ENCODE results near the gene TCP1. TPM values are rescaled to one million over a fixed set of nuclear protein-coding genes. Genes with fewer than 3 reads are reported as not detected.

Gene TCP1
- total and polyA plus RNA-seq, 2 of the 13 experiments (the other 11 are each of a cell fraction or from before 2014, with no cell fraction given) = 116 to 553 TPM

DNA sequence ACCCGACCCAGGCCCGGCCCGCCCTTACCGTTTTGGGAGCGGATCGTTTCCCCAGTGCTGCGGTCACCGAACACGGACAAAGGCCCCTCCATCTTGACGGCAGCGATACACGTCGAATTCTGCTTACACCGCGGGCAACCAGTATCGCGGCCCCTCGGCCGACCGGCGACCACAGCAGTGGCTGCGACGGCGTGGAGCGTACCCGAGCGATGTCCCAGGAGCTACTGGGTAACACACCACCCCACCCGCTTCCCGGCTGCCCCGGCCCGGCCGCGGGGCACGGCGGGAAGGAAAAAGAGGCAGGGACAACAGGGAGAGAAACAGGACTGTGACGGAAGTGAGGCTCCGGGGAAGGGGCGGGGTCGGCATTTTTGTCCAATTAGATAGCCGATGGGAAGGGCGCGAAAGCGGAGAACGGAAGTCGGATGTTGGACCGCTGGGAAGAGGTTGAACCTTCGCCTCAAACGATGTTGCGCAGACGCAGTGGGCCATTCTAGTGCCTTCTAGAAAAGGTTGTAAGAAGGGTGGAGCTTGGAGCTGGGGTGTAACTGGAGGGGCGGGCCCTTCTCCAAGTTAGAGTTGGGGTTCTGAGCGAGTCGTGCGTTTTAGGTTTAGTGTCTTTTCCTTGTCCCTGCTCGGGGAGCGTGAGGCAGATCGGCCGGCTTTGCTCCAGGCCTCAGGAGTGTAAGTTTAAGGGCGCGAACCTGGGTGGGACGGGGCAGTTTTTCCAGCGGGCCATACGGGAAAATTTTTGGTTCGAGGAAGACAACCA, at the start of gene TCP1 (continued):
- TF ChIP-seq ZNF234 (CRISPR knock-in tag; conservative IDR thresholded peaks at IDR 0.05) (peak; percentile 4; the same call in 1 of the 2 replicates), FOXM1 (CRISPR knock-in tag; IDR thresholded peaks at IDR 0.05) (no peak), ZIK1 (CRISPR knock-in tag; IDR thresholded peaks at IDR 0.05; ENCODE audit: borderline replicate concordance, low read depth) (peak; percentile 77; the same call in 1 of the 2 replicates), AHR (CRISPR knock-in tag; IDR thresholded peaks at IDR 0.05) (no peak; the same call in 1 of the 2 replicates), ZBTB14 (CRISPR knock-in tag; IDR thresholded peaks at IDR 0.05) (0 out of 2 replicates have a peak, but pooled peaks have one; percentile 5), ZNF672 (CRISPR knock-in tag; IDR thresholded peaks at IDR 0.05) (no peak), ZNF292 (CRISPR knock-in tag; IDR thresholded peaks at IDR 0.05; ENCODE audit: borderline replicate concordance, low read depth) (peak; percentile 56; the same call in 1 of the 2 replicates), NFRKB (IDR thresholded peaks at IDR 0.05) (no peak), ZNF547 (CRISPR knock-in tag; IDR thresholded peaks at IDR 0.05) (peak; percentile 6), JARID2 (CRISPR knock-in tag; IDR thresholded peaks at IDR 0.05; ENCODE audit: insufficient replicate concordance) (no peak), ZNF543 (CRISPR knock-in tag; IDR thresholded peaks at IDR 0.05) (peak; percentile 88; the same call in 1 of the 2 replicates), SMAD9 (CRISPR knock-in tag; IDR thresholded peaks at IDR 0.05) (0 out of 2 replicates have a peak, but pooled peaks have one; percentile 65), MAFK (conservative IDR thresholded peaks at IDR 0.05 in 1 of 2, IDR thresholded peaks at IDR 0.05 in 1 of 2; ENCODE audit: low read length in 2 of 2) (0 out of 4 replicates have a peak, but pooled peaks of 1 of the 2 experiments have one; percentile 7), PBX2 (CRISPR knock-in tag; IDR thresholded peaks at IDR 0.05) (no peak), PAX8 (CRISPR knock-in tag; IDR thresholded peaks at IDR 0.05; ENCODE audit: borderline replicate concordance) (peak; percentile 74; the same call in 1 of the 2 replicates), SOX6 (IDR thresholded peaks at IDR 0.05) (no peak), SOX6 (CRISPR knock-in tag; IDR thresholded peaks at IDR 0.05) (peak; percentile 67), ZNF570 (CRISPR knock-in tag; IDR thresholded peaks at IDR 0.05; ENCODE audit: borderline replicate concordance) (no peak), NR0B2 (CRISPR knock-in tag; IDR thresholded peaks at IDR 0.05) (peak; percentile 70), KDM5A (IDR thresholded peaks at IDR 0.05; ENCODE audit: borderline replicate concordance, low read length) (peak; percentile 88; the same call in 1 of the 2 replicates), HINFP (CRISPR knock-in tag; IDR thresholded peaks at IDR 0.05; ENCODE audit: low read depth) (peak; percentile 78), HOXD1 (CRISPR knock-in tag; IDR thresholded peaks at IDR 0.05) (no peak), HNRNPL (IDR thresholded peaks at IDR 0.05; ENCODE audit: low read depth, low read length) (peak; percentile 55; the same call in 1 of the 2 replicates)
- TF ChIP-seq, protein P1, sequence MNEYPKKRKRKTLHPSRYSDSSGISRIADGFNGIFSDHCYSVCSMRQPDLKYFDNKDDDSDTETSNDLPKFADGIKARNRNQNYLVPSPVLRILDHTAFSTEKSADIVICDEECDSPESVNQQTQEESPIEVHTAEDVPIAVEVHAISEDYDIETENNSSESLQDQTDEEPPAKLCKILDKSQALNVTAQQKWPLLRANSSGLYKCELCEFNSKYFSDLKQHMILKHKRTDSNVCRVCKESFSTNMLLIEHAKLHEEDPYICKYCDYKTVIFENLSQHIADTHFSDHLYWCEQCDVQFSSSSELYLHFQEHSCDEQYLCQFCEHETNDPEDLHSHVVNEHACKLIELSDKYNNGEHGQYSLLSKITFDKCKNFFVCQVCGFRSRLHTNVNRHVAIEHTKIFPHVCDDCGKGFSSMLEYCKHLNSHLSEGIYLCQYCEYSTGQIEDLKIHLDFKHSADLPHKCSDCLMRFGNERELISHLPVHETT (CRISPR knock-in tag; conservative IDR thresholded peaks at IDR 0.05) = peak; percentile 89

Data from HepG2 (cell line).